ENCODE measurements around the gene NEMP1. TPM values are rescaled to one million over a fixed set of nuclear protein-coding genes. Genes with fewer than 3 reads are reported as not detected.

The NEMP1 gene
- total RNA-seq, 2 experiments from 2014 or later: 79.0 to 81.1 TPM

GRCh38 chr12:57010627-57011247 is 67.9 kb downstream of the NEMP1 start:
- ChIA-PET POLR2A (interaction anchor here (0.7 kb wide), 1 partner anchor 366 kb away, joined by 3 read pairs; no protein-coding TSS in a partner anchor), CTCF (interaction anchor here (0.6 to 4.0 kb wide), 16 partner anchors 8 to 812 kb away, joined by 3 to 24 read pairs (median 5); partner anchors contain the start of genes NEMP1 and STAT6)
- Mint-ChIP-seq H3K4me1 (peaks cover 54% of the 10 kb centered on the region), H3K27ac (no peak overlapping the region), H3K4me3 (no peak overlapping the region), H3K36me3 (ENCODE audit: low read depth) (no peaks in the 10 kb centered on the region), H3K9me3 (ENCODE audit: low read depth) (no peaks in the 10 kb centered on the region), H3K27me3 (no peaks in the 10 kb centered on the region)
- intact Hi-C loops (cut with DNase I, micrococcal nuclease): loop anchor here in 1 of 2 experiments (1.0 kb wide), 1 partner anchor 37 kb away; no protein-coding TSS in a partner anchor
- ATAC-seq (no peak), DNase-seq (no peak)

GRCh38 chr12:57009949-57010626 is 68.5 kb downstream of the NEMP1 start:
- DNase-seq: no peak

GRCh38 chr12:57008178-57008577 is 70.4 kb downstream of the NEMP1 start:
- Mint-ChIP-seq H3K9me3 (ENCODE audit: low read depth) (no peaks in the 10 kb centered on the region), H3K27me3 (no peaks in the 10 kb centered on the region), H3K4me3 (no peak overlapping the region), H3K27ac (peak overlapping the region; percentile 78), H3K36me3 (ENCODE audit: low read depth) (peaks cover 12% of the 10 kb centered on the region), H3K4me1 (peaks cover 69% of the 10 kb centered on the region)
- peak; percentile 50 for ATAC-seq
- POLR2A ChIA-PET: interaction anchor here (0.7 kb wide), 2 partner anchors 48 to 104 kb away, joined by 3 read pairs; no protein-coding TSS in a partner anchor
- no peak for DNase-seq
- CTCF ChIA-PET: interaction anchor here (0.5 to 13.0 kb wide), 22 partner anchors 8 to 786 kb away, joined by 3 to 207 read pairs (median 4); partner anchors contain the start of genes LRP1, MYO1A, NEMP1 and RNF41
- intact Hi-C loops (cut with DNase I, micrococcal nuclease): loop anchor here (1.0 to 5.0 kb wide), 5 partner anchors 54 to 234 kb away; no protein-coding TSS in a partner anchor

More at GRCh38 chr12:57009949-57010626, 68.5 kb downstream of the NEMP1 start:
- POLR2A ChIA-PET: no interaction called here
- peaks cover 60% of the 10 kb centered on the region for H3K4me1 Mint-ChIP-seq
- H3K36me3 Mint-ChIP-seq (ENCODE audit: low read depth): no peaks in the 10 kb centered on the region
- no peak for ATAC-seq
- no peaks in the 10 kb centered on the region for H3K9me3 Mint-ChIP-seq (ENCODE audit: low read depth)
- intact Hi-C loops (cut with DNase I, micrococcal nuclease): loop anchor here (5.0 kb wide), 2 partner anchors 172 to 232 kb away; no protein-coding TSS in a partner anchor
- no peak overlapping the region for H3K27ac Mint-ChIP-seq
- no peaks in the 10 kb centered on the region for H3K27me3 Mint-ChIP-seq
- CTCF ChIA-PET: interaction anchor here (0.6 to 13.0 kb wide), 12 partner anchors 10 to 813 kb away, joined by 3 to 207 read pairs (median 8); partner anchors contain the start of genes MYO1A, NEMP1 and STAT6
- H3K4me3 Mint-ChIP-seq: no peak overlapping the region

DNA sequence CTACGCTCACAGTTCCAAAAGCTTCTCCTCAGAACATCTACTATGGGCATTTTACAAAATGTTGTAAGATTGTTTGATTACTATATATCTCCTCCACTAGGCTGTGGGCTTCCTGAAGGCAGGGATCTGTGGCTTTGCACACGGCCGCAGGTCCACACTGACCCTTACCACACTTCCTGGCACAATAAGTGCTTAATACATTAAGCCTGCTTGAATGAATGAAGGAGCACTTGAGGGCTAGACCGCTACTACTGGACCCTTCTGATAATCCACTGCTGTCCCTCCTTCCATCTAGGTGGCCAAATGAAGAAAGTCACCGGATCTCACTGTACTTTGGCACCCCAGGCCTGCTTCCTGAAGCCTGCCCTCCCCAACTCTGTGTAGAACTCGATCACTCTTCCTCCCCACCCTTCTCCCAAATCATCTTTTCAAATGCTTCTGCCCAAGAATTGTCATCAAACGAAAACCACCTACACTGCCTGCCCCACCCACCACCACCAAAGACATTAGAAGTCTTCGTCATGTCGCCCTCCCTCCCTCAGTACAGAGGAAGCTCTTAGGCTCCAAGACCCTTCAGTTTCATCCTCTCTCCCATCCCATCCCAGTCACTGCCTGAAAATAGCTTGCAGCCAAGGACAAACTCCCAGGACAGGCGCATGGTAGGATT is 71.6 kb downstream of the NEMP1 start:
- peak overlapping the region; percentile 70 for H3K4me3 Mint-ChIP-seq
- DNase-seq (peak; percentile 44), ATAC-seq (peak; percentile 5)
- ChIA-PET POLR2A (interaction anchor here (0.6 kb wide), 2 partner anchors 105 to 228 kb away, joined by 3 to 7 read pairs; no protein-coding TSS in a partner anchor), CTCF (interaction anchor here (0.6 to 13.0 kb wide), 10 partner anchors 8 to 323 kb away, joined by 3 to 207 read pairs (median 6); partner anchors contain the start of genes STAT6 and TAC3)
- H3K36me3 Mint-ChIP-seq (ENCODE audit: low read depth): peaks cover 23% of the 10 kb centered on the region
- no peaks in the 10 kb centered on the region for H3K27me3 Mint-ChIP-seq
- intact Hi-C loops (cut with DNase I, micrococcal nuclease): loop anchor here (1.0 to 5.0 kb wide), 6 partner anchors 80 to 282 kb away; partner anchors contain the start of gene NACA (in 1 of the 2)
- peaks cover 64% of the 10 kb centered on the region for H3K4me1 Mint-ChIP-seq
- H3K27ac Mint-ChIP-seq: peak overlapping the region; percentile 78
- H3K9me3 Mint-ChIP-seq (ENCODE audit: low read depth): no peaks in the 10 kb centered on the region

DNA sequence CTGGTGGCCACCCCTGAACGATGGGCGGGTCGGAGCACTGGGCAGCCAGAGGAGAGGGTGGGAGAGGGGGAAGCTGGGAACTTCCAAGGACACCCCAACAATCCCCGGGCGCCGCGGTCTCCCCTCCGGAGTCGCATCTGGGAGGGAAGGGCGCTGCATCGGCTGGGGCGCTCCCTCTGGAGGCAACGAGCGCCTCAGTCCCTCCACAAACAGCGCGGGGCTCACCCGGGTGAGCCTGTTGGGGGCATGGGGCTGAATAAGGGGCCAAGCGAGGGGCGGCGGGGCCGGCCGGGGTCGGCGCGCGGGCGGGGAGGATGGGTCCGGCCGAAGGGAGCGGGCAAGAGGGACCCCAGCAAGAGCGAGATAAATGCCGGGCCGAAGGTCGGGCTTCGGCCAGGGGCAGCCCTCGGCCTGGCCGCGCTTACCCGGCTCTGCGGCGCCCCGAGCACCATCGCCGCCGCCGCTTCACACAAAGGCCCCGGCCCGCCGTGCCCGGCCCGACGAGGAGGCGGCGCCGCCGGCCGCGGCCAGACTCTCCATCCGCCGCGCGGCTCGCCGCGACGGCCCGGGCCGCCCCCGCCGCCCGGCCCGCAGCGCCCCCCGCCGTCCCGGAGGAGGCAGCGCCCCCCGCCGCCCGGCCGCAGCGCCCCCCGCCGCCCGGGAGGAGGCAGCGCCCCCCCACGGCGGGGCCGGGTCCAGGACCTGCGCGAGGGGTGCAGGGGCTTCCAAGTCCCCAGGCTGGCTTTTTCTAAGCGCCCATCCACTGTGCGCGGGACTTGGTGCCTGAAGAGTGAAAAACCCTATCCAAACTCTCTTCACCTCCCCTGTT is 72.4 kb downstream of the NEMP1 start, which contains the start of gene ZBTB39:
TSS of gene ZBTB39 (minus strand) at position 567 of the 829 bp plus-strand sequence. CDS start 1,629 bp downstream, outside the sequence.
- no peaks in the 10 kb centered on the region for H3K9me3 Mint-ChIP-seq (ENCODE audit: low read depth)
- peak within 1 kb of the TSS; percentile 79 for H3K4me3 Mint-ChIP-seq
- H3K27ac Mint-ChIP-seq: peak within 1 kb of the TSS; percentile 78
- intact Hi-C loops (cut with DNase I, micrococcal nuclease): loop anchor here (1.0 to 5.0 kb wide), 6 partner anchors 81 to 281 kb away; partner anchors contain the start of gene NACA (in 1 of the 2)
- ChIA-PET POLR2A (no interaction called here), CTCF (interaction anchor here (0.6 to 13.0 kb wide), 17 partner anchors 9 to 322 kb away, joined by 3 to 207 read pairs (median 5); partner anchors contain the start of genes STAT6 and TAC3)
- H3K4me1 Mint-ChIP-seq: peaks cover 64% of the 10 kb centered on the region
- no peaks in the 10 kb centered on the region for H3K27me3 Mint-ChIP-seq
- H3K36me3 Mint-ChIP-seq (ENCODE audit: low read depth): peaks cover 29% of the 10 kb centered on the region
- ATAC-seq (peak; percentile 69), DNase-seq (peak; percentile 80)

Other genes starting within 250 kb of the NEMP1 start
- not detected for gene SDR9C7, start 144.4 kb downstream of the NEMP1 start, total RNA-seq
- under 1 TPM; 0.18 to 0.32 TPM for gene RDH16, start 121.2 kb downstream of the NEMP1 start, total RNA-seq
- gene ZBTB39, start 72.2 kb downstream of the NEMP1 start, total RNA-seq: 1 to 10 TPM; 6.4 to 6.6 TPM
- gene TAC3, start 62.3 kb downstream of the NEMP1 start, total RNA-seq: under 1 TPM; 0.37 to 0.63 TPM
- 1 to 10 TPM; 2.4 to 2.6 TPM for gene MYO1A, start 28.7 kb downstream of the NEMP1 start, total RNA-seq
- gene NAB2, start 10.3 kb upstream of the NEMP1 start, total RNA-seq: 10 to 100 TPM; 46.8 to 48.6 TPM
- 100 to 1,000 TPM; 250 to 288 TPM for gene STAT6, start 32.6 kb upstream of the NEMP1 start, total RNA-seq
- gene LRP1, start 49.7 kb upstream of the NEMP1 start, total RNA-seq: 1 to 10 TPM; 1.8 to 2.7 TPM
- gene LRP1-AS, start 68.8 kb upstream of the NEMP1 start, total RNA-seq: not detected
- gene NXPH4, start 138.0 kb upstream of the NEMP1 start, total RNA-seq: under 1 TPM; 0.41 to 0.51 TPM
- gene SHMT2, start 150.9 kb upstream of the NEMP1 start, total RNA-seq: 100 to 1,000 TPM; 436 to 487 TPM
- gene STAC3, start 172.4 kb upstream of the NEMP1 start, total RNA-seq: 1 to 10 TPM; 2.5 to 2.8 TPM